Neural cell (in vitro differentiated cells): ENCODE data around the gene SSUH2. TPM values are rescaled to one million over a fixed set of nuclear protein-coding genes. Genes with fewer than 3 reads are reported as not detected.
"Not testable (repeated sequence)": the region's sequence is repeated elsewhere in the genome, so short reads cannot be mapped to it uniquely, and the experiment has no call there.

Source experiments
- H2AFZ ChIP-seq: fragments of 200-600, 300-800 bp; sonication (generic), shearing (Covaris generic); 2 replicates; pipeline ENCODE4 v1.6.0; 2014; ENCODE audit warnings: low read depth, mild to moderate bottlenecking, antibody characterized with exemption, low read length, moderate library complexity
- H3F3A ChIP-seq: fragments of 200-600 bp; shearing (Covaris generic); 2 replicates; pipeline ENCODE4 v1.6.1; 2016; ENCODE audit warnings: mild to moderate bottlenecking, moderate library complexity, mixed read lengths, antibody characterized with exemption, low read length; ENCODE audit not compliant: insufficient read depth, poor library complexity, severe bottlenecking
- H3K27ac ChIP-seq: fragments of 200-600, 300-800 bp; sonication (generic), shearing (Covaris generic); 2 replicates; pipeline ENCODE4 v1.5.1; 2014; ENCODE audit warnings: mild to moderate bottlenecking, low read length, moderate library complexity
- H3K27me3 ChIP-seq: fragments of 300-800, 200-600 bp; sonication (generic), shearing (Covaris generic); 2 replicates; pipeline ENCODE4 v1.6.0; 2014; ENCODE audit warnings: mild to moderate bottlenecking, low read depth, low read length, moderate library complexity; ENCODE audit not compliant: insufficient read depth
- H3K36me3 ChIP-seq: fragments of 300-800, 200-600 bp; sonication (generic), shearing (Covaris generic); 2 replicates; pipeline ENCODE4 v1.5.1; 2014; ENCODE audit warnings: mild to moderate bottlenecking, antibody characterized with exemption, low read length, moderate library complexity; ENCODE audit not compliant: insufficient read depth
- H3K4me2 ChIP-seq: fragments of 300-800, 200-600 bp; sonication (generic), shearing (Covaris generic); 2 replicates; pipeline ENCODE4 v1.6.0; 2014; ENCODE audit warnings: mild to moderate bottlenecking, low read length
- H3K4me3 ChIP-seq: fragments of 300-800, 200-600 bp; sonication (generic), shearing (Covaris generic); 2 replicates; pipeline ENCODE4 v1.5.1; 2014; ENCODE audit warnings: mild to moderate bottlenecking, low read length, moderate library complexity
- H3K79me2 ChIP-seq: fragments of 200-600 bp; shearing (Covaris generic); replicated peaks from 2 replicates; pipeline ENCODE4 v1.6.0; 2014; ENCODE audit warnings: mild to moderate bottlenecking, low read length, moderate library complexity; ENCODE audit not compliant: insufficient read depth
- H3K9ac ChIP-seq: fragments of 300-800, 200-600 bp; sonication (generic), shearing (Covaris generic); 2 replicates; pipeline ENCODE4 v1.6.1; 2016; ENCODE audit warnings: mild to moderate bottlenecking, low read length, mixed read lengths
- H3K9me2 ChIP-seq: fragments of 200-600 bp; shearing (Covaris generic); 2 replicates; pipeline ENCODE4 v1.6.1; 2016; ENCODE audit warnings: mild to moderate bottlenecking, low read length, mixed read lengths; ENCODE audit not compliant: insufficient read depth
- H3K9me3 ChIP-seq: fragments of 200-600, 300-800 bp; sonication (generic), shearing (Covaris generic); 2 replicates; pipeline ENCODE4 v1.6.1; 2016; ENCODE audit warnings: mild to moderate bottlenecking, mixed run types, low read length, moderate library complexity, mixed read lengths
- H4K20me1 ChIP-seq: fragments of 200-600 bp; shearing (Covaris generic); 2 replicates; pipeline ENCODE4 v1.6.1; 2016; ENCODE audit warnings: mild to moderate bottlenecking, mixed run types; ENCODE audit not compliant: insufficient read depth
- EP300 ChIP-seq: fragments of 450-650 bp; conservative IDR thresholded peaks from 2 replicates; pipeline ENCODE4 v1.6.1; 2014; ENCODE audit warnings: antibody characterized with exemption, mild to moderate bottlenecking, moderate library complexity; ENCODE audit not compliant: poor library complexity, severe bottlenecking
- EZH2 ChIP-seq: fragments of 200-600, 300-800 bp; shearing (Covaris generic), sonication (generic); IDR thresholded peaks from 2 replicates; pipeline ENCODE4 v1.6.1; 2014; ENCODE audit warnings: antibody characterized with exemption, low read length, borderline replicate concordance, mild to moderate bottlenecking; ENCODE audit not compliant: insufficient read depth, poor library complexity, severe bottlenecking
- MXI1 ChIP-seq: fragments of 450-650 bp; conservative IDR thresholded peaks from 2 replicates; pipeline ENCODE4 v1.6.1; 2014; ENCODE audit warnings: antibody characterized with exemption, mild to moderate bottlenecking; ENCODE audit not compliant: poor library complexity, severe bottlenecking
- POLR2AphosphoS5 ChIP-seq: IDR thresholded peaks from 2 replicates; pipeline ENCODE4 v1.6.1; 2012
- RAD21 ChIP-seq: fragments of 450-650 bp; conservative IDR thresholded peaks from 2 replicates; pipeline ENCODE4 v1.6.1; 2014; ENCODE audit warnings: antibody characterized with exemption, mild to moderate bottlenecking, moderate library complexity
- SMC3 ChIP-seq: fragments of 450-650 bp; conservative IDR thresholded peaks from 2 replicates; pipeline ENCODE4 v1.6.1; 2014; ENCODE audit warnings: antibody characterized with exemption, mild to moderate bottlenecking, moderate library complexity; ENCODE audit not compliant: poor library complexity
- TAF1 ChIP-seq: IDR thresholded peaks from 2 replicates; pipeline ENCODE4 v1.6.1; 2012; ENCODE audit warnings: low read depth
- polyA plus RNA-seq: library from polyadenylated mRNA; depleted of rRNA; stranded (reverse); fragments of >200 nt; gene quantifications from 2 replicates; pipeline ENCODE4 v1.2.3, GENCODE V29; 2014
- TF ChIP-seq, protein P1 (sequence below): IDR thresholded peaks from 2 replicates; pipeline ENCODE4 v1.6.1; 2012; ENCODE audit warnings: borderline replicate concordance
- TF ChIP-seq, protein P2 (sequence below): fragments of 450-650 bp; IDR thresholded peaks from 2 replicates; pipeline ENCODE4 v1.5.1; 2014; ENCODE audit warnings: antibody characterized with exemption, mild to moderate bottlenecking, moderate library complexity; ENCODE audit not compliant: poor library complexity, severe bottlenecking

The SSUH2 gene
- polyA plus RNA-seq, 1 donor from 2014 or later, result 0.88 TPM

DNA sequence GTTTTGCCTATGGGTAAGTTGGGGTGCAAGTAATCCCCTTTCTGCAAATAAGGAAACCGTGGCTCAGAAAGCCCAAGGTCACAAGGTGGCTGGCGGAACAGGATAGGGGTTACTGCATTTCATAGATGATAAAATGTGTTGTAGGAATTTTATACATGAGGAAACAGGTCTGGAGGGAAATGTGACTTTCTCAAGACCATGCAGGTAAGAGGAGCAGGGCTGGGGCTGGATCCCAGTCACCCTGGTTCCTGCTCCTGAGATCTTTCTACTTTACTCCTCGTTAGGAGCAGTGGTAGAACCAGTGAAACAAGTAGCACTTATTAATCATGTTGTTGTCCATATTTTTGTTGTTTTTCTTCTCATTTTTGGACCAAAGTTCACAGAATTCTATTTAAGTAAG is 63.2 kb downstream of the SSUH2 start:
- H3K9me3 ChIP-seq, result no peaks in the 10 kb centered on the region
- TF ChIP-seq TAF1 (no peak), MXI1 (no peak), POLR2AphosphoS5 (no peak), RAD21 (no peak), EP300 (no peak), SMC3 (no peak), EZH2 (no peak)
- TF ChIP-seq, protein P1, sequence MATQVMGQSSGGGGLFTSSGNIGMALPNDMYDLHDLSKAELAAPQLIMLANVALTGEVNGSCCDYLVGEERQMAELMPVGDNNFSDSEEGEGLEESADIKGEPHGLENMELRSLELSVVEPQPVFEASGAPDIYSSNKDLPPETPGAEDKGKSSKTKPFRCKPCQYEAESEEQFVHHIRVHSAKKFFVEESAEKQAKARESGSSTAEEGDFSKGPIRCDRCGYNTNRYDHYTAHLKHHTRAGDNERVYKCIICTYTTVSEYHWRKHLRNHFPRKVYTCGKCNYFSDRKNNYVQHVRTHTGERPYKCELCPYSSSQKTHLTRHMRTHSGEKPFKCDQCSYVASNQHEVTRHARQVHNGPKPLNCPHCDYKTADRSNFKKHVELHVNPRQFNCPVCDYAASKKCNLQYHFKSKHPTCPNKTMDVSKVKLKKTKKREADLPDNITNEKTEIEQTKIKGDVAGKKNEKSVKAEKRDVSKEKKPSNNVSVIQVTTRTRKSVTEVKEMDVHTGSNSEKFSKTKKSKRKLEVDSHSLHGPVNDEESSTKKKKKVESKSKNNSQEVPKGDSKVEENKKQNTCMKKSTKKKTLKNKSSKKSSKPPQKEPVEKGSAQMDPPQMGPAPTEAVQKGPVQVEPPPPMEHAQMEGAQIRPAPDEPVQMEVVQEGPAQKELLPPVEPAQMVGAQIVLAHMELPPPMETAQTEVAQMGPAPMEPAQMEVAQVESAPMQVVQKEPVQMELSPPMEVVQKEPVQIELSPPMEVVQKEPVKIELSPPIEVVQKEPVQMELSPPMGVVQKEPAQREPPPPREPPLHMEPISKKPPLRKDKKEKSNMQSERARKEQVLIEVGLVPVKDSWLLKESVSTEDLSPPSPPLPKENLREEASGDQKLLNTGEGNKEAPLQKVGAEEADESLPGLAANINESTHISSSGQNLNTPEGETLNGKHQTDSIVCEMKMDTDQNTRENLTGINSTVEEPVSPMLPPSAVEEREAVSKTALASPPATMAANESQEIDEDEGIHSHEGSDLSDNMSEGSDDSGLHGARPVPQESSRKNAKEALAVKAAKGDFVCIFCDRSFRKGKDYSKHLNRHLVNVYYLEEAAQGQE, result no peak
- TF ChIP-seq, protein P2, sequence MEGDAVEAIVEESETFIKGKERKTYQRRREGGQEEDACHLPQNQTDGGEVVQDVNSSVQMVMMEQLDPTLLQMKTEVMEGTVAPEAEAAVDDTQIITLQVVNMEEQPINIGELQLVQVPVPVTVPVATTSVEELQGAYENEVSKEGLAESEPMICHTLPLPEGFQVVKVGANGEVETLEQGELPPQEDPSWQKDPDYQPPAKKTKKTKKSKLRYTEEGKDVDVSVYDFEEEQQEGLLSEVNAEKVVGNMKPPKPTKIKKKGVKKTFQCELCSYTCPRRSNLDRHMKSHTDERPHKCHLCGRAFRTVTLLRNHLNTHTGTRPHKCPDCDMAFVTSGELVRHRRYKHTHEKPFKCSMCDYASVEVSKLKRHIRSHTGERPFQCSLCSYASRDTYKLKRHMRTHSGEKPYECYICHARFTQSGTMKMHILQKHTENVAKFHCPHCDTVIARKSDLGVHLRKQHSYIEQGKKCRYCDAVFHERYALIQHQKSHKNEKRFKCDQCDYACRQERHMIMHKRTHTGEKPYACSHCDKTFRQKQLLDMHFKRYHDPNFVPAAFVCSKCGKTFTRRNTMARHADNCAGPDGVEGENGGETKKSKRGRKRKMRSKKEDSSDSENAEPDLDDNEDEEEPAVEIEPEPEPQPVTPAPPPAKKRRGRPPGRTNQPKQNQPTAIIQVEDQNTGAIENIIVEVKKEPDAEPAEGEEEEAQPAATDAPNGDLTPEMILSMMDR, result no peak
- H3K9me2 ChIP-seq, result no peaks in the 10 kb centered on the region
- H3K27me3 ChIP-seq, result no peaks in the 10 kb centered on the region
- no peaks in the 10 kb centered on the region for H3K36me3 ChIP-seq
- H3K79me2 ChIP-seq, result no peaks in the 10 kb centered on the region
- no peaks in the 10 kb centered on the region for H3F3A ChIP-seq
- H3K4me2 ChIP-seq, result no peak overlapping the region
- H3K27ac ChIP-seq, result no peak overlapping the region
- H3K9ac ChIP-seq, result no peak overlapping the region
- no peak overlapping the region for H3K4me3 ChIP-seq
- H2AFZ ChIP-seq, result no peak overlapping the region
- H4K20me1 ChIP-seq, result no peaks in the 10 kb centered on the region

DNA sequence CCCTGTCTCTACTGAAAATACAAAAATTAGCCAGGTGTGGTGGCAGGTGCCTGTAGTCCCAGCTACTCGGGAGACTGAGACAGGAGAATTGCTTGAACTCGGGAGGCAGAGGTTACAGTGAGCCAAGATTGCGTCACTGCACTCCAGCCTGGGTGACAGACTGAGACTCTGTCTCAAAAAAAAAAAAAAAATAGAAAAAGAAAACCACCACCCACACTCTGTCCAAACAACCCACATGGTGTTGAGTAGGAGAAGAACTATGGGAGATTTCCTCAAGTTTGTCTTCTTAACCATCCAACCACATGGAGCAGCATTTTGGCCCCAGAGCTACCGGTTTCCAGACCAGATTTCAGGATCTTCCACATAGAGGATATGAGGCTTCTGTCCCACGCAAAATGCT is 64.2 kb downstream of the SSUH2 start:
- not testable (repeated sequence) for H4K20me1 ChIP-seq, H3K36me3 ChIP-seq, H3K27me3 ChIP-seq, H3K9me3 ChIP-seq, H3F3A ChIP-seq, H3K9ac ChIP-seq, H3K4me2 ChIP-seq, H3K9me2 ChIP-seq, H3K27ac ChIP-seq, H2AFZ ChIP-seq, H3K4me3 ChIP-seq, H3K79me2 ChIP-seq

DNA sequence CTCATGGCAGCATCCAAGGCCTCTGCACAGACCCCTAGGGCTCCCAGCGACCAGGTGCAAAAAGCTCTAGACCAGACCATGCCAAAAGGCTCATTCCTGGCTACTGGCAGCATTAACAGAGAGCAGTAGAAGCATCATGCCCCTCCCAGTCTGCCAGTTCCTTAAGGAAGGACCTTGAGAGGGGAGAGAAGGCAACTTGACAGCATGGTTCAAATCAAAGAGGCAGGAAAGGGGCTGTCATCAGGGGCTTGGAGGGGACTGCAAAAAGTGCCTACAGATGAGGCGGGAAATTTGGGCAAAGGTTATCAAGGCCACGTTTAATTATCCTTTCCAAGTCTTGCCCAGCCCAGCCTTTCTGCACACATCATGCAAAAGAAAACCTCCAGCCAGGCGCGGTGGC is 64.7 kb downstream of the SSUH2 start:
- Histone ChIP-seq H3K4me2 (no peak overlapping the region), H3K4me3 (no peak overlapping the region), H3K36me3 (no peaks in the 10 kb centered on the region), H3K9me2 (no peaks in the 10 kb centered on the region), H3K27me3 (no peaks in the 10 kb centered on the region), H3F3A (no peaks in the 10 kb centered on the region), H3K27ac (no peak overlapping the region), H3K9ac (no peak overlapping the region), H3K79me2 (no peaks in the 10 kb centered on the region), H3K9me3 (no peaks in the 10 kb centered on the region), H4K20me1 (no peaks in the 10 kb centered on the region), H2AFZ (no peak overlapping the region)
- TF ChIP-seq SMC3 (no peak), MXI1 (no peak), POLR2AphosphoS5 (no peak), RAD21 (no peak), EZH2 (no peak), TAF1 (no peak), EP300 (no peak)
- TF ChIP-seq, protein P1, result no peak
- TF ChIP-seq, protein P2, result no peak
